Smooth muscle cell (in vitro differentiated cells): ENCODE data around the gene MSMO1. TPM values are rescaled to one million over a fixed set of nuclear protein-coding genes. Genes with fewer than 3 reads are reported as not detected.

Source experiments
- DNase-seq: peaks from one replicate; lab custom pipeline; 2025; ENCODE audit not compliant: unreplicated experiment; lab: John Stamatoyannopoulos, UW
- H2AFZ ChIP-seq: fragments of 200-600 bp; sonication (generic); 2 replicates; pipeline ENCODE4 v1.6.0; 2016; ENCODE audit warnings: antibody characterized with exemption, low read depth, mild to moderate bottlenecking
- H3F3A ChIP-seq: fragments of 200-600 bp; sonication (generic); 2 replicates; pipeline ENCODE4 v1.6.0; 2017; ENCODE audit warnings: antibody characterized with exemption, low read depth
- H3K27ac ChIP-seq: fragments of 200-600 bp; sonication (generic); 2 replicates; pipeline ENCODE4 v1.5.1; 2016; ENCODE audit warnings: low read depth, mild to moderate bottlenecking
- H3K27me3 ChIP-seq: fragments of 200-600 bp; sonication (generic); 2 replicates; pipeline ENCODE4 v1.6.1; 2016; ENCODE audit warnings: low read depth, mild to moderate bottlenecking
- H3K36me3 ChIP-seq: fragments of 200-600 bp; sonication (generic); 2 replicates; pipeline ENCODE4 v1.5.1; 2016; ENCODE audit warnings: low read depth
- H3K4me1 ChIP-seq: fragments of 200-600 bp; sonication (generic); 2 replicates; pipeline ENCODE4 v1.5.1; 2016; ENCODE audit warnings: low read depth
- H3K4me2 ChIP-seq: fragments of 200-600 bp; sonication (generic); 2 replicates; pipeline ENCODE4 v1.6.0; 2016; ENCODE audit warnings: mild to moderate bottlenecking
- H3K4me3 ChIP-seq: fragments of 200-600 bp; sonication (generic); 2 replicates; pipeline ENCODE4 v1.5.1; 2016; ENCODE audit warnings: mild to moderate bottlenecking
- H3K79me2 ChIP-seq: fragments of 200-600 bp; sonication (generic); 2 replicates; pipeline ENCODE4 v1.6.0; 2016; ENCODE audit warnings: low read depth, mild to moderate bottlenecking
- H3K9ac ChIP-seq: fragments of 200-600 bp; sonication (generic); 2 replicates; pipeline ENCODE4 v1.6.0; 2016; ENCODE audit warnings: low read depth
- H3K9me3 ChIP-seq: fragments of 200-600 bp; sonication (generic); replicated peaks from 2 replicates; pipeline ENCODE4 v1.5.1; 2016; ENCODE audit warnings: low read depth
- H4K20me1 ChIP-seq: fragments of 200-600 bp; sonication (generic); 2 replicates; pipeline ENCODE4 v1.6.0; 2016; ENCODE audit warnings: low read depth
- WGBS: methylation state at CpG from one replicate; pipeline ENCODE4 v1.1.7; 2016; ENCODE audit warnings: low lambda C conversion rate; 5-methylcytosine and 5-hydroxymethylcytosine counted together
- microRNA counts: library from miRNA; unstranded; fragments of <30 nt; microRNA quantifications from one replicate; lab custom pipeline; 2016
- microRNA-seq: library from miRNA; unstranded; fragments of <30 nt; microRNA quantifications from one replicate; pipeline ENCODE4, GENCODE V29; 2016; ENCODE audit warnings: borderline number of aligned reads
- polyA plus RNA-seq: library from polyadenylated mRNA; unstranded; fragments of >200 nt; fragmentation: Nextera tagmentation; extraction: Ambion mirVana; gene quantifications from 2 replicates; pipeline ENCODE4 v1.2.1, GENCODE V29; 2016
- small RNA-seq: library from RNA; depleted of rRNA; stranded (forward); fragments of <200 nt; gene quantifications from one replicate; pipeline ENCODE3, GENCODE V24; 2014
- total RNA-seq: library from RNA; depleted of rRNA; stranded (reverse); fragments of >200 nt; gene quantifications from 2 replicates; pipeline ENCODE4 v1.2.3, GENCODE V29; 2014
- TF ChIP-seq, protein P1 (sequence below): fragments of 200-600 bp; sonication (generic); IDR thresholded peaks from 2 replicates; pipeline ENCODE4 v1.5.1; 2017; ENCODE audit warnings: borderline replicate concordance, mild to moderate bottlenecking, antibody characterized with exemption; ENCODE audit not compliant: insufficient read depth, poor library complexity, severe bottlenecking

The MSMO1 gene
- total and polyA plus RNA-seq, 2 experiments from 2014 or later = 214 to 218 TPM

DNA sequence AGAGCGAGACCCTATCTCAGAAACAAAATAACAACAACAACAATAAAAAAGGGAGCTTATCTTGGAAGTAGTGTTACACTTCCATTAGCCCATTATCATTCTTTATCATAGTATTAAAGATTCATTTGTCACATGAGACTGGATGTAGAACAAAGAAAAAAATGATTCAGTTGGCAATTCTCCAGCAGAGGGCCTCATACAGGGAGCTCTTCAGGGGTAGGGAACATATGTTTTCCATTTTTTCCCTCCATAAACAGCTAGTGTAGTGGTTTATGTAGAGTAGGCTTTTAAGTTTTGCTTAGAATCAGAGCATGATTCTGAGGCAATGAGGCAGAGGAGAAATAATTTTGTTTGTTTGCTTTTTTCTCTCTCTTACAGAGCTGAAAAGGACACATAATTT lies 57.1 kb downstream of the MSMO1 start:
- 79% methylated on average over 1 of the region's 1 CpG for WGBS
- Histone ChIP-seq H3K27me3 (peaks cover 5% of the 10 kb centered on the region), H3K4me2 (peak overlapping the region; percentile 17), H2AFZ (no peak overlapping the region), H3K36me3 (no peaks in the 10 kb centered on the region), H3K79me2 (no peaks in the 10 kb centered on the region), H3K27ac (no peak overlapping the region), H3F3A (no peaks in the 10 kb centered on the region), H4K20me1 (no peaks in the 10 kb centered on the region), H3K9me3 (no peaks in the 10 kb centered on the region), H3K4me1 (peaks cover 36% of the 10 kb centered on the region), H3K9ac (no peak overlapping the region), H3K4me3 (no peak overlapping the region)
- TF ChIP-seq, protein P1, sequence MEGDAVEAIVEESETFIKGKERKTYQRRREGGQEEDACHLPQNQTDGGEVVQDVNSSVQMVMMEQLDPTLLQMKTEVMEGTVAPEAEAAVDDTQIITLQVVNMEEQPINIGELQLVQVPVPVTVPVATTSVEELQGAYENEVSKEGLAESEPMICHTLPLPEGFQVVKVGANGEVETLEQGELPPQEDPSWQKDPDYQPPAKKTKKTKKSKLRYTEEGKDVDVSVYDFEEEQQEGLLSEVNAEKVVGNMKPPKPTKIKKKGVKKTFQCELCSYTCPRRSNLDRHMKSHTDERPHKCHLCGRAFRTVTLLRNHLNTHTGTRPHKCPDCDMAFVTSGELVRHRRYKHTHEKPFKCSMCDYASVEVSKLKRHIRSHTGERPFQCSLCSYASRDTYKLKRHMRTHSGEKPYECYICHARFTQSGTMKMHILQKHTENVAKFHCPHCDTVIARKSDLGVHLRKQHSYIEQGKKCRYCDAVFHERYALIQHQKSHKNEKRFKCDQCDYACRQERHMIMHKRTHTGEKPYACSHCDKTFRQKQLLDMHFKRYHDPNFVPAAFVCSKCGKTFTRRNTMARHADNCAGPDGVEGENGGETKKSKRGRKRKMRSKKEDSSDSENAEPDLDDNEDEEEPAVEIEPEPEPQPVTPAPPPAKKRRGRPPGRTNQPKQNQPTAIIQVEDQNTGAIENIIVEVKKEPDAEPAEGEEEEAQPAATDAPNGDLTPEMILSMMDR = peak; percentile 16
- DNase-seq = no peak

DNA sequence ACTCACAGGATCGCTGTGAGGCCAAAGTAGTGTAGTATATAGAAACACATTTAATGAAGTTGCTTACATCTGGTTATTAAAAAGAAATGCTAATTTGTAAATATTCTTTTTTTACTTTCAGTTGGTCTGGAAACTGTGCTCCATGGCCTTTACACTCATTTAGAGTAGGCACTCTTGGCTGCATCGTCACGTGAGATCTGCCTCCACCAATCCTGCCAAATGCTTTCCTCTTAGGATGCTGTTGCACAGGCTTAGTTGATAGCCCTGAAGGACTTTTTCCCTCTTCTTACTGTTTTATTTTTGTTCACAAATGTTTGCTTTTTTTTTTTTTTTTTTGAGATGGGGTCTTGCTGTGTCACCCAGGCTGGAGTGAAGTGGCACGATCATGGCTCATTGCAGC lies 57.7 kb downstream of the MSMO1 start:
- Histone ChIP-seq H3K79me2 (no peaks in the 10 kb centered on the region), H3K9ac (no peak overlapping the region), H3K4me2 (no peak overlapping the region), H3K27ac (no peak overlapping the region), H3K4me1 (peaks cover 31% of the 10 kb centered on the region), H3K27me3 (peaks cover under 1% of the 10 kb centered on the region), H3K36me3 (no peaks in the 10 kb centered on the region), H3K4me3 (no peak overlapping the region), H2AFZ (no peak overlapping the region), H3K9me3 (no peaks in the 10 kb centered on the region), H4K20me1 (no peaks in the 10 kb centered on the region), H3F3A (no peaks in the 10 kb centered on the region)
- TF ChIP-seq, protein P1 = no peak
- DNase-seq = no peak
- 88% methylated on average over 4 of the region's 4 CpGs for WGBS

DNA sequence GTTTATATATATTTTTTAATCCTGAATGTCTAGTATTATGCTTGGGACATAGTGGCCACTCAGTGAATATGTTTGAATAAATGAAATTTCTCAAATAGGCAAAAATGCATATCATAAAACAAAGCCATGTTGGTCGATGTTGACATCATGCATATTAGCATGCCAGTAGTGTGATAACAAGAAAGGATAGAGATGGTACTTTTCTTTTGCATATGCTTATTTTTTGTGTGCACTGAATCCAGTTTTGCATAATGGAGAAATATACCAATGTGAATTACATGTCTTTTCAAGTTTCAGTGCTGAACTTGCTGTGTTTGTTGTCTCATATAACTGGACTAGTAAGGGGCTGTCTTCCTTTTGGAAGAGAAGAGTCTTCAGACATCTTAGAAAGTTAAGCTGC lies 58.9 kb downstream of the MSMO1 start:
- no peaks in the 10 kb centered on the region for H3K9me3 ChIP-seq
- no peak overlapping the region for H3K4me3 ChIP-seq
- TF ChIP-seq, protein P1 = no peak
- no peaks in the 10 kb centered on the region for H4K20me1 ChIP-seq
- 88% methylated on average over 1 of the region's 1 CpG for whole genome bisulfite sequencing
- no peaks in the 10 kb centered on the region for H3K27me3 ChIP-seq
- H3F3A ChIP-seq = no peaks in the 10 kb centered on the region
- no peaks in the 10 kb centered on the region for H3K79me2 ChIP-seq
- H3K4me1 ChIP-seq = peaks cover 20% of the 10 kb centered on the region
- H3K27ac ChIP-seq = no peak overlapping the region
- no peak for DNase-seq
- H3K9ac ChIP-seq = no peak overlapping the region
- H3K4me2 ChIP-seq = peak overlapping the region; percentile 31
- H3K36me3 ChIP-seq = no peaks in the 10 kb centered on the region
- peak overlapping the region; percentile 65 for H2AFZ ChIP-seq

DNA sequence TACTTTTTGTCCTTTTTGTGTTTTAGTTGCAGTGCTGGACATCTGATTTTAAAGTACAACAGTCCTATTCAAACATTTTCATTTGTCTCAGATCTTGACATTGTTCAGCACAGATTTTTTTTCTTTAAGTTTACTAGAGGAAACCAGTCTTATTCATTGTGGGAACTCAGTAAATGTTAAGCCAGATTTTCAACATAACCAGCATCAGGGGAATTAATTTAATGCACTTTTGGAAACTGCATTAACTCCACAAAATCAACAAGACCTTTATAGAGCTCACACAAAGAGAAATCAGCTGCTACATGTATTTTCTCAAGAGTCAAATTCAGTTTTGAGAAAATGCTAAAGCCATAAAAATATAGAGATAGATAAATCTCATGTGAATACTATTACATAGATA lies 61.3 kb downstream of the MSMO1 start:
- no peaks in the 10 kb centered on the region for H3F3A ChIP-seq
- H3K27me3 ChIP-seq = no peaks in the 10 kb centered on the region
- H3K9me3 ChIP-seq = no peaks in the 10 kb centered on the region
- H3K79me2 ChIP-seq = no peaks in the 10 kb centered on the region
- peaks cover 1% of the 10 kb centered on the region for H3K4me1 ChIP-seq
- H3K9ac ChIP-seq = no peak overlapping the region
- no peak overlapping the region for H3K27ac ChIP-seq
- no peaks in the 10 kb centered on the region for H4K20me1 ChIP-seq
- no peak overlapping the region for H3K4me3 ChIP-seq
- DNase-seq = no peak
- TF ChIP-seq, protein P1 = no peak
- no peaks in the 10 kb centered on the region for H3K36me3 ChIP-seq
- no peak overlapping the region for H3K4me2 ChIP-seq
- no peak overlapping the region for H2AFZ ChIP-seq

MicroRNAs within 50 kb of the gene (microRNA counts, 767-probe panel; counts per million panel counts)
- microRNA hsa-miR-578 (lab: Ali Mortazavi, UCI) = 183 counts per million

Small RNA genes within 50 kb of the gene (microRNA-seq; reads per million reads assigned to microRNA genes)
- gene MIR578 = not detected

Small RNA genes within 50 kb of the gene (small RNA-seq; reads per million reads assigned to genes)
- 0.13 reads per million for gene MIR578

Other genes with a start within 250 kb of the MSMO1 start
- 11.0 and 21.6 TPM in 2 replicates for gene TMEM192, start 214.8 kb upstream of the MSMO1 start, total RNA-seq
- gene TMEM192, start 214.8 kb upstream of the MSMO1 start, polyA plus RNA-seq = 6.2 and 7.8 TPM in 2 replicates
- gene KLHL2, start 120.1 kb upstream of the MSMO1 start, total RNA-seq = 18.6 TPM in 2 replicates
- gene KLHL2, start 120.1 kb upstream of the MSMO1 start, polyA plus RNA-seq = 2.6 and 4.9 TPM in 2 replicates
- gene CPE, start 51.3 kb downstream of the MSMO1 start, total RNA-seq = 47.6 and 50.9 TPM in 2 replicates
- gene CPE, start 51.3 kb downstream of the MSMO1 start, polyA plus RNA-seq = 24.8 and 45.9 TPM in 2 replicates